H1 (cell line): ENCODE data around the gene STAMBPL1. TPM values are rescaled to one million over a fixed set of nuclear protein-coding genes. Genes with fewer than 3 reads are reported as not detected.

Source experiments
- CTCF ChIA-PET: fragments of 300-600 bp; sonication (Branson Sonifier 250); formaldehyde crosslinking; loops from one replicate; lab custom pipeline; 2021; ENCODE audit not compliant: partially characterized antibody; lab: Charles Lee
- POLR2A ChIA-PET: fragments of 300-600 bp; sonication (Branson Sonifier 250); formaldehyde crosslinking; loops from one replicate; lab custom pipeline; 2021; ENCODE audit warnings: inconsistent platforms; ENCODE audit not compliant: partially characterized antibody; lab: Charles Lee
- DNase-seq, 2 experiments: peaks; one replicate each; pipeline versions ENCODE4 v3.0.0 to v3.0.0-alpha.2; 2010 to 2022; ENCODE audit warnings: low spot score in 2 of 2, low read depth in 1 of 2, mixed read lengths in 1 of 2
- FAIRE-seq: peaks from 2 replicates; lab custom pipeline; 2011; peaks lifted over from hg19 to GRCh38; lab: Jason Lieb, UNC
- H2AFZ ChIP-seq: 2 replicates; pipeline ENCODE4 v1.8.1; 2012; ENCODE audit warnings: low read length, inconsistent platforms
- H2AK5ac ChIP-seq: 2 replicates; pipeline ENCODE4 v1.6.1; 2013; ENCODE audit warnings: low read depth, low read length
- H2BK120ac ChIP-seq: replicated peaks from 2 replicates; pipeline ENCODE3; 2013; ENCODE audit warnings: low read depth, low read length, inconsistent platforms
- H2BK12ac ChIP-seq: 2 replicates; pipeline ENCODE4 v1.6.1; 2013; ENCODE audit warnings: low read depth, low read length
- H2BK15ac ChIP-seq: 2 replicates; pipeline ENCODE4 v1.6.1; 2013; ENCODE audit warnings: low read length
- H2BK20ac ChIP-seq: 2 replicates; pipeline ENCODE4 v1.6.1; 2013; ENCODE audit warnings: low read length
- H2BK5ac ChIP-seq: 2 replicates; pipeline ENCODE4 v1.6.1; 2013; ENCODE audit warnings: low read depth, low read length
- H3K14ac ChIP-seq: 2 replicates; pipeline ENCODE4 v1.6.1; 2013; ENCODE audit warnings: inconsistent platforms; ENCODE audit not compliant: insufficient read length
- H3K18ac ChIP-seq: 2 replicates; pipeline ENCODE4 v1.6.1; 2013; ENCODE audit warnings: low read length; ENCODE audit errors: extremely low read depth
- H3K23ac ChIP-seq: 2 replicates; pipeline ENCODE4 v1.6.1; 2013; ENCODE audit warnings: inconsistent platforms; ENCODE audit not compliant: insufficient read length
- H3K23me2 ChIP-seq: 2 replicates; pipeline ENCODE4 v1.6.1; 2013; ENCODE audit warnings: low read depth, low read length
- H3K27ac ChIP-seq: 2 replicates; pipeline ENCODE4 v1.6.1; 2011; ENCODE audit warnings: low read depth, low read length, inconsistent platforms
- H3K27me3 ChIP-seq, 4 experiments: replicated peaks in 1 of 4; 1 replicate in 1 of 4; 2 replicates in 3 of 4; pipeline versions ENCODE4 v1.6.1 to v1.8.1; 2011 to 2013; ENCODE audit warnings: low read length in 3 of 4, mild to moderate bottlenecking in 3 of 4, inconsistent platforms in 2 of 4, mixed read lengths in 2 of 4, moderate library complexity in 1 of 4; ENCODE audit not compliant: control insufficient read depth in 3 of 4, insufficient read depth in 3 of 4; ENCODE audit errors: extremely low read depth in 1 of 4
- H3K36me3 ChIP-seq, 4 experiments: 2 replicates each; pipeline versions ENCODE4 v1.6.1 to v1.8.1; 2011 to 2013; ENCODE audit warnings: mild to moderate bottlenecking in 4 of 4, low read length in 3 of 4, moderate library complexity in 2 of 4, control low read depth in 1 of 4, inconsistent platforms in 1 of 4; ENCODE audit not compliant: insufficient read depth in 4 of 4, control insufficient read depth in 2 of 4
- H3K4ac ChIP-seq: replicated peaks from 2 replicates; pipeline ENCODE3; 2013; ENCODE audit warnings: low read length, low read depth, mixed read lengths, inconsistent platforms; ENCODE audit not compliant: insufficient read length
- H3K4me1 ChIP-seq, 4 experiments: replicated peaks in 1 of 4; 1 replicate in 1 of 4; 2 replicates in 3 of 4; pipeline versions ENCODE4 v1.6.1 to v1.8.1; 2011 to 2013; ENCODE audit warnings: low read length in 3 of 4, inconsistent platforms in 2 of 4, mixed read lengths in 1 of 4; ENCODE audit not compliant: insufficient read depth in 4 of 4, control insufficient read depth in 3 of 4
- H3K4me2 ChIP-seq, 2 experiments: 2 replicates each; pipeline versions ENCODE4 v1.6.1 to v1.8.1; 2011 to 2013; ENCODE audit warnings: low read depth in 2 of 2, low read length in 2 of 2, control low read depth in 1 of 2, inconsistent platforms in 1 of 2, mild to moderate bottlenecking in 1 of 2; ENCODE audit not compliant: insufficient read depth in 1 of 2
- H3K4me3 ChIP-seq, 4 experiments: fragments of 200-600, 300-600 bp in 1 of 4; sonication (generic), shearing (Covaris generic), sonication (Bioruptor Twin) in 1 of 4; 2 replicates each; pipeline versions ENCODE4 v1.5.1 to v1.8.1; 2011 to 2016; ENCODE audit warnings: low read length in 4 of 4, low read depth in 3 of 4, control low read depth in 2 of 4, inconsistent platforms in 2 of 4, mild to moderate bottlenecking in 2 of 4, mixed read lengths in 1 of 4, moderate library complexity in 1 of 4; ENCODE audit not compliant: insufficient read depth in 2 of 4; ENCODE audit errors: extremely low read depth in 1 of 4
- H3K56ac ChIP-seq: replicated peaks from 2 replicates; pipeline ENCODE3; 2013; ENCODE audit warnings: low read depth, mild to moderate bottlenecking, mixed read lengths, low read length, inconsistent platforms; ENCODE audit not compliant: insufficient read length
- H3K79me1 ChIP-seq: 2 replicates; pipeline ENCODE4 v1.6.1; 2013; ENCODE audit warnings: low read depth, low read length, control low read depth
- H3K79me2 ChIP-seq, 2 experiments: 2 replicates each; pipeline versions ENCODE4 v1.6.1 to v1.8.1; 2012 to 2013; ENCODE audit warnings: low read length in 2 of 2, mild to moderate bottlenecking in 2 of 2, inconsistent platforms in 1 of 2; ENCODE audit not compliant: insufficient read depth in 2 of 2, control insufficient read depth in 1 of 2
- H3K9ac ChIP-seq, 4 experiments: replicated peaks in 1 of 4; 1 replicate in 1 of 4; 2 replicates in 3 of 4; pipeline versions ENCODE4 v1.6.1 to v1.8.1; 2011 to 2013; ENCODE audit warnings: low read depth in 3 of 4, low read length in 3 of 4, control low read depth in 2 of 4, mild to moderate bottlenecking in 2 of 4, moderate library complexity in 2 of 4, inconsistent platforms in 1 of 4; ENCODE audit errors: extremely low read depth in 1 of 4
- H3K9me3 ChIP-seq, 2 experiments: 2 replicates each; pipeline versions ENCODE4 v1.6.1 to v1.8.1; 2012 to 2013; ENCODE audit warnings: mild to moderate bottlenecking in 2 of 2, moderate library complexity in 2 of 2, control low read depth in 1 of 2, inconsistent platforms in 1 of 2, low read depth in 1 of 2, low read length in 1 of 2, mixed read lengths in 1 of 2; ENCODE audit not compliant: insufficient read depth in 2 of 2
- H4K20me1 ChIP-seq, 2 experiments: replicated peaks in 1 of 2; 2 replicates each; pipeline versions ENCODE3 to v1.8.1; 2011 to 2013; ENCODE audit warnings: inconsistent platforms in 2 of 2, low read length in 2 of 2, mild to moderate bottlenecking in 1 of 2; ENCODE audit not compliant: insufficient read depth in 2 of 2, control insufficient read depth in 1 of 2
- H4K5ac ChIP-seq: 2 replicates; pipeline ENCODE4 v1.6.1; 2013; ENCODE audit warnings: low read length, low read depth, mixed read lengths, inconsistent platforms; ENCODE audit not compliant: insufficient read length
- H4K8ac ChIP-seq: 2 replicates; pipeline ENCODE4 v1.8.0; 2013; ENCODE audit warnings: mild to moderate bottlenecking, moderate library complexity, low read length, inconsistent platforms; ENCODE audit not compliant: insufficient read depth; ENCODE audit errors: extremely low read depth
- H4K91ac ChIP-seq: replicated peaks from 2 replicates; pipeline ENCODE3; 2013; ENCODE audit warnings: low read length, mixed read lengths, inconsistent platforms; ENCODE audit not compliant: insufficient read length
- BRCA1 ChIP-seq: IDR thresholded peaks from 2 replicates; pipeline ENCODE4 v1.6.1; 2012; ENCODE audit warnings: low read depth, low read length, improper control_type of control experiment
- CBX8 ChIP-seq: fragments of 300-800, 300-1000 bp; sonication (generic); IDR thresholded peaks from 2 replicates; pipeline ENCODE4 v1.7.1; 2016; ENCODE audit warnings: low read depth, low read length, borderline replicate concordance
- CHD1 ChIP-seq: IDR thresholded peaks from 2 replicates; pipeline ENCODE4 v1.6.1; 2012; ENCODE audit warnings: low read depth, low read length, improper control_type of control experiment
- CHD2 ChIP-seq: IDR thresholded peaks from 2 replicates; pipeline ENCODE4 v1.6.1; 2012; ENCODE audit warnings: low read length, improper control_type of control experiment
- KDM1A ChIP-seq: fragments of 200-600, 300-600 bp; sonication (generic); IDR thresholded peaks from 2 replicates; pipeline ENCODE4 v1.7.1; 2016; ENCODE audit warnings: mild to moderate bottlenecking, low read length, borderline replicate concordance
- KDM4A ChIP-seq: IDR thresholded peaks from one replicate; pipeline ENCODE4 v1.7.1; 2012; ENCODE audit warnings: low read depth, mild to moderate bottlenecking, moderate library complexity, low read length, inconsistent platforms; ENCODE audit not compliant: severe bottlenecking
- PHF8 ChIP-seq: fragments of 200-600 bp; sonication (generic); conservative IDR thresholded peaks from 2 replicates; pipeline ENCODE4 v1.7.1; 2012; ENCODE audit warnings: low read depth, mild to moderate bottlenecking, inconsistent platforms, low read length, moderate library complexity
- POLR2AphosphoS5 ChIP-seq: IDR thresholded peaks from 2 replicates; pipeline ENCODE4 v1.6.1; 2011; ENCODE audit warnings: low read depth, low read length
- SP1 ChIP-seq: IDR thresholded peaks from 2 replicates; pipeline ENCODE4 v1.6.1; 2011; ENCODE audit warnings: low read depth, low read length
- SP4 ChIP-seq: IDR thresholded peaks from 2 replicates; pipeline ENCODE4 v1.6.1; 2012; ENCODE audit warnings: low read length, inconsistent platforms
- SRF ChIP-seq: IDR thresholded peaks from 2 replicates; pipeline ENCODE4 v1.6.1; 2011; ENCODE audit warnings: mild to moderate bottlenecking, low read depth, low read length, moderate library complexity
- TAF1 ChIP-seq: IDR thresholded peaks from 2 replicates; pipeline ENCODE4 v1.6.1; 2011; ENCODE audit warnings: mild to moderate bottlenecking, low read depth, low read length
- TEAD4 ChIP-seq: IDR thresholded peaks from 2 replicates; pipeline ENCODE4 v1.6.1; 2012; ENCODE audit warnings: low read depth, low read length, inconsistent platforms, mixed read lengths
- ZNF274 ChIP-seq: IDR thresholded peaks from 2 replicates; pipeline ENCODE4 v1.7.0; 2012; ENCODE audit warnings: low read length, borderline replicate concordance; ENCODE audit errors: extremely low read depth
- WGBS, 2 experiments: shearing (Covaris generic) in 1 of 2; methylation state at CpG; one replicate each; pipeline versions ENCODE4 v1.1.6 to v1.1.7; 2013 to 2015; ENCODE audit warnings: low lambda C conversion rate in 2 of 2, mixed read lengths in 2 of 2, inconsistent platforms in 1 of 2, low coverage in 1 of 2, missing lambda C conversion rate in 1 of 2; ENCODE audit not compliant: insufficient replicate concordance in 2 of 2, insufficient coverage in 1 of 2, insufficient read length in 1 of 2; ENCODE audit errors: extremely low coverage in 1 of 2, missing lambda C conversion rate in 1 of 2; 5-methylcytosine and 5-hydroxymethylcytosine counted together
- polyA plus RNA-seq, 7 experiments: library from polyadenylated mRNA; depleted of rRNA in 3 of 7; stranded (reverse) in 5 of 7; unstranded in 2 of 7; fragments of >200 nt in 5 of 7; fragments of 200-250 nt in 2 of 7; gene quantifications; 1 replicate in 5 of 7; 2 replicates in 1 of 7; 4 replicates in 1 of 7; pipeline versions ENCODE4 v1.2.1 to v1.2.3, GENCODE V29; 2011 to 2013; ENCODE audit warnings: missing spikeins in 2 of 7, mixed read lengths in 2 of 7
- total RNA-seq: library from RNA; stranded (reverse); fragmentation: NEBNext Ultra II Directional; extraction: Animal tissue kit (Norgen Biotek cat#: 25700); gene quantifications from 2 replicates; pipeline ENCODE4 v1.2.1, GENCODE V29; 2021

Gene STAMBPL1
- total and polyA plus RNA-seq, 2 of the 8 experiments (the other 6 are each of a cell fraction or from before 2014, with no cell fraction given): 5.5 TPM

DNA sequence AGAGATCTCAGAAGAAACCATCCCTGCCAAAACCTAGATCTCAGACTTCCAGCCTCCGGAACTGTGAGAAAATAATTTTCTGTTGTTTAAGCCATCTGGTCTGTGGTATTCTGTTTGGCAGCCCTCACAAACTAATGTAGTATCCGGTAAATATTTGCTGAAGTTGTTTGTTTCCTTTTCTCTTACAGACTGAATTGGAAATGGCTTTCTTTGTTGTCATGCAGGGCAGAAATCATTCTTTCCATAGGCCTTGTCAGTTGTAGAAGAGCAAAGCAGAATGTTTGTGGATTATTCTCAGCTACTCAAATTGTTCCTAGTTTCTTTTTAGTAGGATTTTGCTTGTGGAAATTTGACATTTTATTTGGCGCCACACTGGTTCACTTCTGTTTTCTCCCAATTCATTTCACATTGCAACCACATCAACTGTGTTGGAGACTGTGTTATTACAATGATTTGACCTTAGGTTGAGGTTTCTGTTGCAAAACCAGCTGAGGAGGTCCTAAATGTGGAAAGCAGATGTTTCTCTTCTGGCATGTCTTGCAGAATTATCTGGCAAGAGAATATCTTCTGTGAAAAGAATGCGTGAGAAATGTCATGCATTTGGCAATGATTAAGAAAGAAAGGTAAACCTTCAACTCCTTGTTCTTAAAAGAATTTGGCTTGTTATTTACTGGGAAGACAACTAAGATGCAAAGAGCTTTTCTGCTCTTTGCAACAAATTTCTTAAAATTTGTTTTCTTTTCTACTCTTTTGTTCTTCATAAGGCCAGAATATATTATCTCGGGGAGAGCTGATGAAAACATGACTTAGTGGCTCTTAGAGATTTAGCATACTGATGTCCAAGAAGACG, 46.7 kb downstream of the STAMBPL1 start:
- no peak overlapping the region for H2BK120ac ChIP-seq
- no peak for TF ChIP-seq TAF1
- TF ChIP-seq SRF: no peak
- TF ChIP-seq TEAD4: no peak
- no peak for TF ChIP-seq BRCA1
- TF ChIP-seq CHD1: no peak
- no peak for TF ChIP-seq ZNF274
- no peak for TF ChIP-seq PHF8
- no peak for TF ChIP-seq POLR2AphosphoS5
- no peak for TF ChIP-seq SP1
- TF ChIP-seq KDM4A: no peak
- TF ChIP-seq CBX8: no peak
- no peak for TF ChIP-seq SP4
- no peak for TF ChIP-seq CHD2
- TF ChIP-seq KDM1A: no peak

More for the DNA sequence above, 46.7 kb downstream of the STAMBPL1 start:
- H2AFZ ChIP-seq: no peak overlapping the region
- no peak overlapping the region for H3K56ac ChIP-seq
- H2BK15ac ChIP-seq: no peak overlapping the region
- no peak overlapping the region for H3K4ac ChIP-seq
- no peak overlapping the region for H4K5ac ChIP-seq
- no peak overlapping the region for H3K14ac ChIP-seq
- H2BK12ac ChIP-seq: no peak overlapping the region
- H2BK5ac ChIP-seq: no peak overlapping the region
- no peaks in the 10 kb centered on the region for H3K9me3 ChIP-seq
- ChIA-PET POLR2A (no interaction called here), CTCF (interaction anchor here (1.3 to 9.1 kb wide), 4 partner anchors 60 to 291 kb away, joined by 3 to 279 read pairs (median 4); no protein-coding TSS in a partner anchor)
- 92% methylated on average over 6 of the region's 6 CpGs; no CpG with 5 or more reads in 1 of the 2 experiments for WGBS, 2 experiments
- no peak overlapping the region for H3K18ac ChIP-seq
- no peaks in the 10 kb centered on the region for H3K79me2 ChIP-seq
- no peak overlapping the region for H2AK5ac ChIP-seq
- H3K36me3 ChIP-seq: no peaks in the 10 kb centered on the region
- H3K4me1 ChIP-seq: no peaks in the 10 kb centered on the region
- no peak for FAIRE-seq
- H3K9ac ChIP-seq: no peak overlapping the region
- H2BK20ac ChIP-seq: no peak overlapping the region
- H3K27me3 ChIP-seq: no peaks in the 10 kb centered on the region
- H3K23me2 ChIP-seq: no peaks in the 10 kb centered on the region
- no peak overlapping the region for H3K4me2 ChIP-seq
- H3K79me1 ChIP-seq: no peaks in the 10 kb centered on the region
- no peak overlapping the region for H3K4me3 ChIP-seq
- H4K8ac ChIP-seq: no peak overlapping the region
- no peak overlapping the region for H3K27ac ChIP-seq
- no peak overlapping the region for H3K23ac ChIP-seq
- DNase-seq: no peak
- no peak overlapping the region for H4K91ac ChIP-seq
- no peaks in the 10 kb centered on the region for H4K20me1 ChIP-seq
